ENCODE data around the gene TOM1L2.

GRCh38 chr17:18000030-18000408, 27.8 kb upstream of the TOM1L2 start:
- TF ChIP-seq, protein P1, sequence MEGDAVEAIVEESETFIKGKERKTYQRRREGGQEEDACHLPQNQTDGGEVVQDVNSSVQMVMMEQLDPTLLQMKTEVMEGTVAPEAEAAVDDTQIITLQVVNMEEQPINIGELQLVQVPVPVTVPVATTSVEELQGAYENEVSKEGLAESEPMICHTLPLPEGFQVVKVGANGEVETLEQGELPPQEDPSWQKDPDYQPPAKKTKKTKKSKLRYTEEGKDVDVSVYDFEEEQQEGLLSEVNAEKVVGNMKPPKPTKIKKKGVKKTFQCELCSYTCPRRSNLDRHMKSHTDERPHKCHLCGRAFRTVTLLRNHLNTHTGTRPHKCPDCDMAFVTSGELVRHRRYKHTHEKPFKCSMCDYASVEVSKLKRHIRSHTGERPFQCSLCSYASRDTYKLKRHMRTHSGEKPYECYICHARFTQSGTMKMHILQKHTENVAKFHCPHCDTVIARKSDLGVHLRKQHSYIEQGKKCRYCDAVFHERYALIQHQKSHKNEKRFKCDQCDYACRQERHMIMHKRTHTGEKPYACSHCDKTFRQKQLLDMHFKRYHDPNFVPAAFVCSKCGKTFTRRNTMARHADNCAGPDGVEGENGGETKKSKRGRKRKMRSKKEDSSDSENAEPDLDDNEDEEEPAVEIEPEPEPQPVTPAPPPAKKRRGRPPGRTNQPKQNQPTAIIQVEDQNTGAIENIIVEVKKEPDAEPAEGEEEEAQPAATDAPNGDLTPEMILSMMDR (IDR thresholded peaks at IDR 0.05) = no peak
- no peak for TF ChIP-seq POLR2A (IDR thresholded peaks at IDR 0.05)

Measured in adrenal gland (tissue), 5 donors.